Right lobe of liver (tissue), 6 donors: ENCODE results near the gene GATAD2B. TPM values are rescaled to one million over a fixed set of nuclear protein-coding genes. Genes with fewer than 3 reads are reported as not detected.
A peak's percentile ranks its signal among the peaks of the same experiment; 100 is the strongest.

ENCODE experiments used
- ATAC-seq, 4 donors: fragments of 200-7000 bp; cut with Tn5 transposase; one replicate each; pipeline ENCODE4 v1.9.1; 2020; ENCODE audit warnings: mild to moderate bottlenecking in 4 of 4, moderate library complexity in 4 of 4
- DNase-seq, 3 donors: peaks; one replicate each; pipeline ENCODE4 v3.0.0-alpha.2; 2020
- H3K27ac ChIP-seq, 3 donors: fragments of 200-600 bp; one replicate each; pipeline ENCODE4 v1.8.0; 2022
- H3K27me3 ChIP-seq, 2 donors: fragments of 200-600 bp; one replicate each; pipeline ENCODE4 v1.8.0; 2022
- H3K36me3 ChIP-seq, 4 donors: fragments of 200-600 bp; sonication (generic) in 1 of 4; one replicate each; pipeline versions ENCODE4 v1.5.1 to v1.8.0; 2017 to 2022; ENCODE audit warnings: control low read depth in 1 of 4
- H3K4me1 ChIP-seq, 4 donors: fragments of 200-600 bp; sonication (generic) in 1 of 4; one replicate each; pipeline versions ENCODE4 v1.5.1 to v1.8.0; 2017 to 2022; ENCODE audit warnings: control low read depth in 1 of 4
- H3K4me3 ChIP-seq, 3 donors: fragments of 200-600 bp; one replicate each; pipeline ENCODE4 v1.8.0; 2022
- H3K9me3 ChIP-seq, 4 donors: fragments of 200-600 bp; sonication (generic) in 1 of 4; one replicate each; pipeline versions ENCODE4 v1.5.1 to v1.8.0; 2017 to 2022; ENCODE audit warnings: control low read depth in 1 of 4
- CTCF ChIP-seq, 4 donors: fragments of 200-600 bp in 3 of 4; fragments of 450-650 bp in 1 of 4; IDR thresholded peaks; one replicate each; pipeline versions ENCODE4 v1.5.1 to v1.8.0; 2016 to 2022; ENCODE audit warnings: antibody characterized with exemption in 4 of 4, mild to moderate bottlenecking in 2 of 4
- POLR2A ChIP-seq: fragments of 450-650 bp; IDR thresholded peaks from one replicate; pipeline ENCODE4 v1.6.1; 2017; ENCODE audit warnings: antibody characterized with exemption, mild to moderate bottlenecking
- WGBS: methylation state at CpG from one replicate; pipeline ENCODE4 v1.1.6; 2018; ENCODE audit warnings: low coverage, low lambda C conversion rate; ENCODE audit not compliant: insufficient coverage; ENCODE audit errors: missing lambda C conversion rate; 5-methylcytosine and 5-hydroxymethylcytosine counted together
- intact Hi-C, 2 donors: fragments of 100-400 bp; cut with DNase I; formaldehyde crosslinking; loops; one replicate each; pipeline versions ENCODE4 v1.11.2 to v1.14.1; 2022
- total RNA-seq, 6 experiments: library from RNA; depleted of rRNA in 2 of 6; stranded (reverse); fragments of >200 nt in 2 of 6; fragmentation: NEBNext Ultra II Directional in 3 of 6; extraction: Animal tissue kit (Norgen Biotek cat#: 25700) in 3 of 6; gene quantifications; one replicate each; pipeline versions ENCODE4 v1.1.0 to v1.2.4, GENCODE V29; 2016 to 2023
- donor health status: DM: no; HTN: yes; CAD: no.
- donor health status: DM: no; HTN: no; CAD: no.
- donor health status: DM: no; HTN: no; CAD: no.
- donor health status: DM: no; HTN: yes; CAD: no.
- donor health status: DM: no; HTN: yes; CAD: no.

Gene GATAD2B
- total RNA-seq, 6 experiments from 2014 or later, result 9.8 to 20.3 (median 16.8) TPM

- intact Hi-C loops, result loop anchor here in 1 of 2 donors (10.0 kb wide), 1 partner anchor 99 kb away; the partner anchor contains the start of genes ILF2 and NPR1
Measured at GRCh38 chr1:153774026-153774595, 148.7 kb downstream of the GATAD2B start.

GRCh38 chr1:153773096-153773921, 149.5 kb downstream of the GATAD2B start:
- H3K27me3 ChIP-seq, result no peaks in the 10 kb centered on the region
- no peak overlapping the region for H3K4me3 ChIP-seq
- no peaks in the 10 kb centered on the region for H3K9me3 ChIP-seq
- DNase-seq (no peak), ATAC-seq (no peak)
- TF ChIP-seq POLR2A (no peak), CTCF (IDR thresholded peaks at IDR 0.05) (no peak)
- H3K4me1 ChIP-seq, result peaks cover 3 to 49% (median 22%) of the 10 kb centered on the region in 4 donors
- intact Hi-C loops, result loop anchor here in 1 of 2 donors (10.0 kb wide), 1 partner anchor 99 kb away; the partner anchor contains the start of genes ILF2 and NPR1
- H3K27ac ChIP-seq, result peak overlapping the region in 2 of 3 donors; percentile 51 to 76
- 60% methylated on average over 9 of the region's 12 CpGs for WGBS
- peaks cover 0 to 32% (median 3%) of the 10 kb centered on the region in 4 donors for H3K36me3 ChIP-seq

More at GRCh38 chr1:153774026-153774595, 148.7 kb downstream of the GATAD2B start:
- WGBS, result 42% methylated on average over 4 of the region's 8 CpGs
- ATAC-seq (no peak), DNase-seq (no peak)
- Histone ChIP-seq H3K27ac (peak overlapping the region in 2 of 3 donors; percentile 76 to 83), H3K36me3 (peaks cover 0 to 30% (median 3%) of the 10 kb centered on the region in 4 donors), H3K9me3 (no peaks in the 10 kb centered on the region), H3K4me1 (peaks cover 0 to 45% (median 19%) of the 10 kb centered on the region in 4 donors), H3K4me3 (no peak overlapping the region), H3K27me3 (no peaks in the 10 kb centered on the region)
- TF ChIP-seq POLR2A (no peak), CTCF (IDR thresholded peaks at IDR 0.05) (no peak)

- Histone ChIP-seq H3K4me3 (no peak overlapping the region), H3K4me1 (peaks cover 3 to 49% (median 23%) of the 10 kb centered on the region in 4 donors), H3K9me3 (no peaks in the 10 kb centered on the region), H3K27ac (peak overlapping the region in 1 of 3 donors; percentile 76), H3K36me3 (peaks cover 0 to 32% (median 5%) of the 10 kb centered on the region in 4 donors), H3K27me3 (no peaks in the 10 kb centered on the region)
- 93% methylated on average over 3 of the region's 21 CpGs for WGBS
- TF ChIP-seq POLR2A (no peak), CTCF (IDR thresholded peaks at IDR 0.05) (peak; percentile 17 to 33 (median 24))
- peak in 1 of 3 donors; percentile 35 for DNase-seq
- intact Hi-C loops, result loop anchor here in 1 of 2 donors (10.0 kb wide), 1 partner anchor 97 kb away; the partner anchor contains the start of genes ILF2 and NPR1
- ATAC-seq, result no peak
Measured at GRCh38 chr1:153771841-153772593, 150.8 kb downstream of the GATAD2B start.

- WGBS, result 100% methylated on average over 2 of the region's 2 CpGs
- Histone ChIP-seq H3K4me1 (peaks cover 3 to 49% (median 22%) of the 10 kb centered on the region in 4 donors), H3K4me3 (no peak overlapping the region), H3K27ac (no peak overlapping the region), H3K36me3 (peaks cover 0 to 32% (median 5%) of the 10 kb centered on the region in 4 donors), H3K9me3 (no peaks in the 10 kb centered on the region), H3K27me3 (no peaks in the 10 kb centered on the region)
- intact Hi-C loops, result loop anchor here in 1 of 2 donors (10.0 kb wide), 1 partner anchor 96 kb away; the partner anchor contains the start of genes ILF2 and NPR1
- ATAC-seq (no peak), DNase-seq (no peak)
- TF ChIP-seq POLR2A, result no peak
- TF ChIP-seq CTCF (IDR thresholded peaks at IDR 0.05), result no peak
Measured at GRCh38 chr1:153771261-153771660, 151.5 kb downstream of the GATAD2B start.
